Jurkat, Clone E6-1 (cell line): ENCODE data around the gene PID1. TPM values are rescaled to one million over a fixed set of nuclear protein-coding genes. Genes with fewer than 3 reads are reported as not detected.

Experiments
- DNase-seq: peaks from one replicate; pipeline ENCODE4 v3.0.0-alpha.2; 2011; ENCODE audit warnings: low read depth, low spot score
- H3K4me3 ChIP-seq: 2 replicates; pipeline ENCODE4 v1.5.1; 2011; ENCODE audit warnings: mild to moderate bottlenecking, low read length, control low read depth, moderate library complexity
- polyA plus RNA-seq: library from polyadenylated mRNA; unstranded; fragments of >200 nt; gene quantifications from one replicate; pipeline ENCODE4 v1.2.1, GENCODE V29; 2012; ENCODE audit warnings: missing spikeins; ENCODE audit not compliant: insufficient read length, insufficient read depth

Gene PID1
- not detected for polyA plus RNA-seq

GRCh38 chr2:229270551-229271410, at the start of gene PID1:
Gene PID1, minus strand, starts transcription at chr2:229271287. Its CDS starts 244 bp downstream, at chr2:229271043.
- no peak within 1 kb of the TSS for H3K4me3 ChIP-seq
- DNase-seq, result no peak

- DNase-seq, result no peak
- H3K4me3 ChIP-seq, result no peak overlapping the region
These were observed 48.5 kb upstream of the PID1 start for GRCh38 chr2:229319558-229319957.

GRCh38 chr2:229314117-229314516, 43.0 kb upstream of the PID1 start:
- no peak for DNase-seq

GRCh38 chr2:229313591-229313990, 42.5 kb upstream of the PID1 start:
- no peak overlapping the region for H3K4me3 ChIP-seq
- no peak for DNase-seq

More at GRCh38 chr2:229314117-229314516, 43.0 kb upstream of the PID1 start:
- H3K4me3 ChIP-seq, result no peak overlapping the region

GRCh38 chr2:229301237-229301636, 30.1 kb upstream of the PID1 start:
- DNase-seq, result no peak
- no peak overlapping the region for H3K4me3 ChIP-seq

GRCh38 chr2:229300790-229301189, 29.7 kb upstream of the PID1 start:
- no peak for DNase-seq
- no peak overlapping the region for H3K4me3 ChIP-seq

- no peak for DNase-seq
- no peak overlapping the region for H3K4me3 ChIP-seq
These were observed 29.3 kb upstream of the PID1 start for GRCh38 chr2:229300371-229300770.

- DNase-seq, result no peak
- no peak overlapping the region for H3K4me3 ChIP-seq
These were observed 26.2 kb upstream of the PID1 start for GRCh38 chr2:229297247-229297646.

GRCh38 chr2:229296536-229296935, 25.4 kb upstream of the PID1 start:
- DNase-seq, result no peak
- no peak overlapping the region for H3K4me3 ChIP-seq

- DNase-seq, result no peak
- H3K4me3 ChIP-seq, result no peak overlapping the region
These were observed 24.9 kb upstream of the PID1 start for GRCh38 chr2:229296016-229296415.

- no peak overlapping the region for H3K4me3 ChIP-seq
- no peak for DNase-seq
These were observed 16.7 kb upstream of the PID1 start for GRCh38 chr2:229287823-229288222.

GRCh38 chr2:229282758-229283546, 11.9 kb upstream of the PID1 start:
- no peak for DNase-seq
- no peak overlapping the region for H3K4me3 ChIP-seq

- no peak for DNase-seq
These were observed 8.4 kb upstream of the PID1 start for GRCh38 chr2:229279516-229279915.

GRCh38 chr2:229275506-229275905, 4.4 kb upstream of the PID1 start:
- DNase-seq, result no peak
- H3K4me3 ChIP-seq, result no peak overlapping the region

More at GRCh38 chr2:229279516-229279915, 8.4 kb upstream of the PID1 start:
- no peak overlapping the region for H3K4me3 ChIP-seq

- peak; percentile 15 for DNase-seq
- no peak overlapping the region for H3K4me3 ChIP-seq
These were observed 2.7 kb upstream of the PID1 start for GRCh38 chr2:229273723-229274338.

GRCh38 chr2:229273006-229273722, 2.1 kb upstream of the PID1 start:
- H3K4me3 ChIP-seq, result no peak overlapping the region
- DNase-seq, result no peak

- no peak for DNase-seq
- H3K4me3 ChIP-seq, result no peak overlapping the region
These were observed 1.1 kb downstream of the PID1 start for GRCh38 chr2:229269941-229270340.

GRCh38 chr2:229269146-229269545, 1.9 kb downstream of the PID1 start:
- H3K4me3 ChIP-seq, result no peak overlapping the region
- no peak for DNase-seq

- DNase-seq, result no peak
- H3K4me3 ChIP-seq, result no peak overlapping the region
These were observed 2.5 kb downstream of the PID1 start for GRCh38 chr2:229268626-229269025.
